PFSK-1 (cell line): ENCODE measurements around the gene PLA2G4E.

Experiments used
- FOXP2 ChIP-seq: optimal IDR thresholded peaks from 2 replicates; pipeline ENCODE3; 2011; ENCODE audit warnings: borderline replicate concordance, control low read depth, inconsistent platforms; ENCODE audit not compliant: insufficient read depth; ENCODE audit errors: extremely low read length, extremely low read depth
- POLR2AphosphoS5 ChIP-seq: IDR thresholded peaks from 2 replicates; pipeline ENCODE4 v1.6.1; 2012; ENCODE audit warnings: low read depth, mild to moderate bottlenecking, control low read depth, low read length, moderate library complexity
- REST ChIP-seq, 2 experiments: IDR thresholded peaks; 2 replicates each; pipeline versions ENCODE4 v1.6.1 to v1.8.0; 2011 to 2012; ENCODE audit warnings: low read depth in 2 of 2, low read length in 2 of 2, control low read depth in 1 of 2, inconsistent platforms in 1 of 2, mild to moderate bottlenecking in 1 of 2, moderate library complexity in 1 of 2; ENCODE audit not compliant: insufficient read depth in 1 of 2
- SIN3A ChIP-seq: IDR thresholded peaks from 2 replicates; pipeline ENCODE4 v1.6.1; 2012; ENCODE audit warnings: mild to moderate bottlenecking, low read length, moderate library complexity, borderline replicate concordance; ENCODE audit not compliant: insufficient read depth
- TAF1 ChIP-seq: IDR thresholded peaks from 2 replicates; pipeline ENCODE4 v1.6.1; 2012; ENCODE audit warnings: low read length, control low read depth, borderline replicate concordance; ENCODE audit not compliant: insufficient read depth

The PLA2G4E gene

GRCh38 chr15:41979493-41980266, 41.2 kb downstream of the PLA2G4E start:
- TF ChIP-seq REST (IDR thresholded peaks at IDR 0.05; ENCODE audit: insufficient read depth in 1 of 2, low read depth in 2 of 2, low read length in 2 of 2), result no peak
- TF ChIP-seq POLR2AphosphoS5, result no peak
- TF ChIP-seq TAF1, result no peak
- TF ChIP-seq FOXP2, result no peak

- TF ChIP-seq SIN3A (no peak), POLR2AphosphoS5 (no peak), TAF1 (no peak)
Observed at GRCh38 chr15:41978534-41978933, 42.3 kb downstream of the PLA2G4E start.

GRCh38 chr15:41977757-41978383, 43.0 kb downstream of the PLA2G4E start:
- TF ChIP-seq POLR2AphosphoS5, result no peak
- TF ChIP-seq SIN3A, result no peak
- TF ChIP-seq TAF1, result no peak
- no peak for TF ChIP-seq REST (IDR thresholded peaks at IDR 0.05; ENCODE audit: insufficient read depth in 1 of 2, low read depth in 2 of 2, low read length in 2 of 2)
- TF ChIP-seq FOXP2, result no peak

- no peak for TF ChIP-seq SIN3A
- TF ChIP-seq FOXP2, result no peak
- no peak for TF ChIP-seq REST (IDR thresholded peaks at IDR 0.05; ENCODE audit: insufficient read depth in 1 of 2, low read depth in 2 of 2, low read length in 2 of 2)
- no peak for TF ChIP-seq POLR2AphosphoS5
- TF ChIP-seq TAF1, result no peak
Observed at GRCh38 chr15:41975669-41976068, 45.2 kb downstream of the PLA2G4E start.

- TF ChIP-seq POLR2AphosphoS5 (no peak), SIN3A (no peak), REST (IDR thresholded peaks at IDR 0.05; ENCODE audit: insufficient read depth in 1 of 2, low read depth in 2 of 2, low read length in 2 of 2) (no peak), FOXP2 (no peak), TAF1 (no peak)
Observed at GRCh38 chr15:41974041-41974440, 46.8 kb downstream of the PLA2G4E start.
